ENCODE data around the gene ADARB1.

DNA sequence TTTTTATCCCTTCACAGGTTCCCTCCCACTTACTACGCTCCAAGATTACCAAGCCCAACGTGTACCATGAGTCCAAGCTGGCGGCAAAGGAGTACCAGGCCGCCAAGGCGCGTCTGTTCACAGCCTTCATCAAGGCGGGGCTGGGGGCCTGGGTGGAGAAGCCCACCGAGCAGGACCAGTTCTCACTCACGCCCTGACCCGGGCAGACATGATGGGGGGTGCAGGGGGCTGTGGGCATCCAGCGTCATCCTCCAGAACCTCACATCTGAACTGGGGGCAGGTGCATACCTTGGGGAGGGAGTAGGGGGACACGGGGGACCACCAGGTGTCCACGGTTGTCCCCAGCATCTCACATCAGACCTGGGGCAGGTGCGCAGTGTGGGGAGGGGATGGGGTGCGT lies 147.6 kb downstream of the ADARB1 start:
- TF ChIP-seq CTCF (IDR thresholded peaks at IDR 0.05) (no peak), POLR2A (IDR thresholded peaks at IDR 0.05) (no peak), EP300 (IDR thresholded peaks at IDR 0.05) (no peak)

Data from tibial nerve (tissue), 4 donors.